Central memory CD8-positive, alpha-beta T cell (primary cell): ENCODE data around the gene EPN1.

ENCODE experiments used
- ATAC-seq: fragments of 150-1000 bp; cut with Tn5 transposase; replicated peaks from 2 replicates; pipeline ENCODE4 v1.10.0; 2022; ENCODE audit warnings: mild to moderate bottlenecking, moderate FRiP score, moderate number of reproducible peaks; ENCODE audit not compliant: poor library complexity, severe bottlenecking; ENCODE audit errors: extremely low read depth
- DNase-seq, 2 donors: peaks; one replicate each; pipeline ENCODE4 v3.0.0; 2021; ENCODE audit warnings: low spot score in 2 of 2
- H3K27ac Mint-ChIP-seq: one replicate; pipeline ENCODE4 v1.8.0; 2022; ENCODE audit warnings: low read depth, mild to moderate bottlenecking, moderate library complexity, mixed read lengths
- H3K27me3 Mint-ChIP-seq: one replicate; pipeline ENCODE4 v1.8.0; 2022; ENCODE audit warnings: mixed read lengths
- H3K36me3 Mint-ChIP-seq: one replicate; pipeline ENCODE4 v1.8.0; 2022; ENCODE audit warnings: mild to moderate bottlenecking, moderate library complexity, mixed read lengths; ENCODE audit not compliant: insufficient read depth
- H3K4me1 Mint-ChIP-seq: one replicate; pipeline ENCODE4 v1.8.0; 2022; ENCODE audit warnings: mixed read lengths
- H3K4me3 Mint-ChIP-seq: one replicate; pipeline ENCODE4 v1.8.0; 2022; ENCODE audit warnings: mild to moderate bottlenecking, moderate library complexity, mixed read lengths
- H3K9me3 Mint-ChIP-seq: one replicate; pipeline ENCODE4 v1.8.0; 2022; ENCODE audit warnings: mixed read lengths

Gene EPN1

DNA sequence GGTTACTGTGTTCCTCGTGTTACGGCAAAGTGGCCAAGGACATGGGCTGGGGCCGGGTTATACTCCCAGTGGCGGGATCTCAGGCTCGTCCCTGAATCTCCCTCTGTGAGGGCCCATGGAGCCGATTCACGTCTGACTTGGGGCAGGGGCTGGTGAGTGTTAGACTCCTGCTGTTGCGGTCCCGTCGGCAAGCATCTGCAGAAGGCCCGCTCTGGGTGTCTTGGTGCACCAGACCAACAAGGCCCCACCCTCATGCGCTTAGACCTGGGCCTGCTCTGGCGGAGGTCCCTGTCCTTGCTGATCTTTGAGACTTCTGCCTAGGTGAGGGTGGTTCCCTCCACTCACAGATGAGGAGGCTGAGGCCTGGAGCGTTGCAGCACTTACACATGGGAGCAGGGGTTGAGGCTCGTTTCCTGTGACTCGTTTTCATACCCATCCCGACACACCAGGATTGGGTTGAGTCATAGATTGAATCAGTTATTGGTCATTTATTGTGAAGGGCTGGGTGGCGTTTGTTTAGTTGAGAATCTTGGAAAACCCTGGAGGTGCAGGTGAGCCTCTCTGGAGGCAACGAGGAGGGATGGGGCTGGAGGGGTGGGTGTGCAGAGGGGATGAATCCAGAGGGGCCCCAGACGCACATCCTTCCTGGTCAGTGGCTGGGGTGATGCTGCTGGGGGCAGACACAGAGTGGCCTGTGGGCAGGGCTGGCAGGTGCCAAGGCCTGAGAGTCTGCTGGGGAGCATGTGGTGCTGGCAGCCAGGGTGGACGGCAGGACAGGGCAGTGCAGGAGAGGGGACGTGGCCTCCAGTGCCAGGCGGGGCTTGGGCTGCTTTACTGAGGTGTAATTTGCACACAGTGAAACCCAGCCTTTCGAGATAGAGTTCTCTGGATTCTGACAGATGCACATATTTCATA lies 4.6 kb downstream of the EPN1 start:
- Mint-ChIP-seq H3K4me3 (no peak overlapping the region), H3K36me3 (peaks cover 24% of the 10 kb centered on the region), H3K27me3 (no peaks in the 10 kb centered on the region), H3K27ac (peak overlapping the region; percentile 86), H3K4me1 (peaks cover 49% of the 10 kb centered on the region), H3K9me3 (no peaks in the 10 kb centered on the region)
- DNase-seq, result no peak
- ATAC-seq, result no peak

DNA sequence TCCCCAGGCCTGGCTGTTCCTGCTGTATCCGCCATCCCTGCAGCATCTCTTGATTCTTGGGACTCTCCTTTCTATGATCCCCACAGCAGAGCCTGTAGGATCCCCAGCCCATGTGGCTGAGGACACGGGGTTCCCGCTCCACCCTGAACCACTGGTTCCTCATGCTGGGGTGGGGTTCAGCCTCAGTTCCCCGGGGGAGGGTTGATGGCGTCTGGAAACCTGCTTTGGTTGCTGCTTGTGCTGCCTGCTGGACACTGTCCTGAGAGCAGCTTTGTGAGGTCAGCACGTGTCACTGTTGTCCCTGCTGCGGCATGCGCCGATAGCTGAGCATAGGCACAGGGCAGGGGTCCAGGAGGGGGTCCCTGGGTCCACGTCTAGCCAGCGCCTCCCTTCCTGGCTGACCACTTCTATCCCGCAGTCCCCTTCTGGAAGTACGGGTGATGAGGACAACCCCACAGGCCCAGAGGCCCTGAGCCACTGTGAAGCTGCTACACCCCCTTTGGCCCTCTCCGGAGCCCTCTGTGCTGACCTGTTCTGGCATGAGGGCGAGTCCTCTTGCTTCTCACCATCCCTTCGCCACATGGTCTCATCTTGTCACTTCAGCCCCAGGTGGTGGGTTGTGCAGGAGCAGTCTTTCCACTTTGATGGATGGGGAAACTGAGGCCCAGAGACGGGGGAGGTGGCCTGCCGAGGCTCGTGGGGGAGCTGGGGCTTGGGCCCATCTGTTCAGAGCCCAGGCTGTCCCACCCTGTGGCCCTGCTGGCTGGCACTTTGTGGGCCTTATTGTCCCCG lies 5.5 kb downstream of the EPN1 start:
- ATAC-seq (no peak), DNase-seq (no peak)
- Mint-ChIP-seq H3K4me1 (peaks cover 45% of the 10 kb centered on the region), H3K4me3 (no peak overlapping the region), H3K27me3 (no peaks in the 10 kb centered on the region), H3K9me3 (no peaks in the 10 kb centered on the region), H3K36me3 (peaks cover 19% of the 10 kb centered on the region), H3K27ac (no peak overlapping the region)

DNA sequence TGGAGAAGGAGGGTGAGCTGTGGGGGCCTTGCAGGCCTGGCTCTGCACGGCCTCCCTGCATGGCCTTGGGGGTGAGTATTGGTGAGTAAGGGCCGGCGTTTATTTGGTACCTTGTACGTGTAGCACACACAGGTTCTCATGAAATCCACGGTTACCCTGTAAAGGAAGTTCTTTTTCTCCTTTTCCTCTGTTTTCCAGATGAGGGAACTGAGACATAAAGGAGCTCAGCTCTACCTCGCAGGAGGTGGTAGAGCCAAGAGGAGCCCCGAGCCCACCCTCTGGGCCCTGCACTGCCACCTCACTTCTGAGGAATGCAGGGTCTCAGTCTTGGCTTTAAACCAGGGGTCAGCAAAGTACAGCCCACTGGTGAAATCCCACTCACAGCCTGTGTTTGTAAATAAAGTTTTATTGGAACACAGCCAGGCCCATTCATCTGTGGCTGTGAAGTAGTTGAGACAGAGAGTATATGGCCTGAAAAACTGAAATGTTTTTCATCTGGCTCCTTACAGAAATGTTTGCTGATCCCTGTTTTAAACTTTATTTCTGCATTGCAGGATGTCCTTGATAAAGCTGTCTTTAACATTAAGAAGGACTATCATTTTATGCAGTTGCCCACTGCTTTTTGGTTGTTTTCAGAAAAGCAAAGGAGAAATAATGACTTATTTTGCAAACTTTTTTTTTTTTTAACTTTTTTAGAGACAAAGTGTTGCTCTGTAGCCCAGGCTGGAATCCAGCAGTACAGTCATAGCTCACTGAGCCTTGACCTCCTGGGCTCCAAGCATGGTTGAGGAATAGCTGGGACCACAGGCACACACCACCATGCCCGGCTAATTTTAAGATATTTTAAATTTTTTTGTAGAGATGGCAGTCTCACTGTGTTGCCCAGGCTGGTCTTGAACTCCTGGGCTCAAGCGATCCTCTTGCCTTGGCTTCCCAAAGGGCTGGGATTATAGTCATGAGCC lies 6.4 kb downstream of the EPN1 start:
- Mint-ChIP-seq H3K36me3 (peaks cover 20% of the 10 kb centered on the region), H3K4me1 (peaks cover 46% of the 10 kb centered on the region), H3K27ac (no peak overlapping the region), H3K4me3 (no peak overlapping the region), H3K9me3 (no peaks in the 10 kb centered on the region), H3K27me3 (no peaks in the 10 kb centered on the region)
- DNase-seq (no peak), ATAC-seq (no peak)

DNA sequence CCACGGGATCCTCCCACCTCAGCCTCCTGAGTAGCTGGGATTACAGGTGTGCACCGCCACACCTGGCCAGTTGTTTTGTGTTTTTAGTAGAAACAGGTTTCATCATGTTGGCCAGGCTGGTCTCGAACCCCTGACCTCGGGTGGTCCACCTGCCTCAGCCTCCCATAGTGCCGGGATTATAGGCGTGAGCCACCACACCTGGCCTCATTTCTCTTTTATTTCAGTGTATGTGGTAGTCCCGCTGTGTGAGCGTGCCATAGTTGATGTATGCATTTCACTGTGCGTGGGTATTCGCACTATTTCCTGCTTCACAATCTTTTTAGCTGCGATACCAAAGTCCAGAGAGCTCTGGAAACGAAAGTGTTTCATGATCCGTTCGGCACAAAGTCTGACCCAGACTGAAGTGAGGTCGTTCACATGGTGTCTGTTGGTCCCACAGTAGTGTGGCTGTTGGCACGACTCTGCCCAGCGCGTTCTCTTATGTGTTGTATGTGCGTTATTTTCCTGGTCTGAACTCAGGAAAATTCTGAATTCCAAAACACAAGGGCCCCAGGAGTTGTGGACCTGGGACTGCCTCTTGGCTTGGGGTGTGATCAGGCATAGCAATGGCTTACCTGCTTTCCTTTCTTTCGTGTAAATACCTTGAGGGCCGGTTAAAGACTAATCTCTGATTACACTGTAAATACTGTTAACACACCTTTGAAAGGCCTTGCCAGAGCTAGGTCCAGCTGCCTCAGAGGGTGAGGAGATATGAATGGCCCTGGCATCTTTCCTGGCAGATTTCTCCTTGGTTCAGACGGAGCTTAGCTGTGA lies 8.6 kb downstream of the EPN1 start:
- Mint-ChIP-seq H3K4me3 (no peak overlapping the region), H3K27ac (no peak overlapping the region), H3K36me3 (peaks cover 15% of the 10 kb centered on the region), H3K27me3 (no peaks in the 10 kb centered on the region), H3K9me3 (no peaks in the 10 kb centered on the region), H3K4me1 (peaks cover 28% of the 10 kb centered on the region)
- no peak for ATAC-seq
- no peak for DNase-seq

DNA sequence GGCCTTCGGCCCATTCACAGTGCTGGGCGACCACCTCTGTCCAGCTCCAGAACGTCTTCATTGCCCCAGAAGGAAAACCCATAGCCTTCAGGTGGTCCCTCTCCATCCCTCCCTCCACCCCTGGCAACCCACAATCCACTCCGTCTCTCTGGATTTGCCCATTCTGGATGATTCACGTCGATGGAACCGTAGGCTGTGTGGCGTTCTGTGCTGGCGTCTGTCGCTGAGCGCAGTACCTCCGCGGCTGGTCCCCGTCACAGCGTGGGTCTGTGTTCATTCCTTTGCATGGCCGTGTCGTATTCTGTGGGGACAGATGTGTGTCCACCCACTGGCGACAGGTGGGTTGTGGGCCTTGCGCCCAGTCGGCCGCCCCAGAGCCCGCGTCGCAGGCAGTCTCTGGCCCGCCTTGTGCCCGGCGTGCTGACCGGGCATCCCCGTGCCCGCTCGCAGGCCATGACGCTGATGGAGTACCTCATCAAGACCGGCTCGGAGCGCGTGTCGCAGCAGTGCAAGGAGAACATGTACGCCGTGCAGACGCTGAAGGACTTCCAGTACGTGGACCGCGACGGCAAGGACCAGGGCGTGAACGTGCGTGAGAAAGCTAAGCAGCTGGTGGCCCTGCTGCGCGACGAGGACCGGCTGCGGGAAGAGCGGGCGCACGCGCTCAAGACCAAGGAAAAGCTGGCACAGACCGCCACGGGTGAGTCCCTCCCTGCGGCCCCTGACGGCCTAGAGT lies 10.1 kb downstream of the EPN1 start:
- Mint-ChIP-seq H3K36me3 (peaks cover 16% of the 10 kb centered on the region), H3K27me3 (no peaks in the 10 kb centered on the region), H3K27ac (peak overlapping the region; percentile 35), H3K9me3 (no peaks in the 10 kb centered on the region), H3K4me3 (no peak overlapping the region), H3K4me1 (peaks cover 19% of the 10 kb centered on the region)
- no peak for ATAC-seq
- DNase-seq, result no peak

DNA sequence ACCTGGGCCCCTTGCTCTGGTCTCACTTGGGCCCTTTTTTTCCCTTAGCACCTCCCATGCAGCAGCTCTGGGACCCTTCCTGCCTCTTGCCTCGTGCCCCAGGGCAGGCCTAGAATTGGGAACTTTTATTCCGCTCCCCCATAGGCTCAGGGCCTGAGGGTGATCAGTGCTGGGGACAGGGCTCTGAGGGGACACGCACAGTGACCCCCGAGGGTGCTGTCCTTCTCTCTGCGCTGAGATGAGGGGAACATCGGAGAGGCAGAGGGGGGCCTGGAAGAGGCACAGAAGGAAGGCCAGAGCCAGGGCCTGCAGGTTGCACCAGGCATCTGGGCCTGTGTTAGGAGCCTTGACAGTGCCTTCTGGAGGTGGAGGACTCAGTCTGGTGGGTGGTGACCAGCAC lies 10.8 kb downstream of the EPN1 start:
- Mint-ChIP-seq H3K9me3 (no peaks in the 10 kb centered on the region), H3K4me1 (peaks cover 12% of the 10 kb centered on the region), H3K4me3 (no peak overlapping the region), H3K27ac (peak overlapping the region; percentile 35), H3K36me3 (peaks cover 17% of the 10 kb centered on the region), H3K27me3 (no peaks in the 10 kb centered on the region)
- DNase-seq, result no peak
- ATAC-seq, result no peak

DNA sequence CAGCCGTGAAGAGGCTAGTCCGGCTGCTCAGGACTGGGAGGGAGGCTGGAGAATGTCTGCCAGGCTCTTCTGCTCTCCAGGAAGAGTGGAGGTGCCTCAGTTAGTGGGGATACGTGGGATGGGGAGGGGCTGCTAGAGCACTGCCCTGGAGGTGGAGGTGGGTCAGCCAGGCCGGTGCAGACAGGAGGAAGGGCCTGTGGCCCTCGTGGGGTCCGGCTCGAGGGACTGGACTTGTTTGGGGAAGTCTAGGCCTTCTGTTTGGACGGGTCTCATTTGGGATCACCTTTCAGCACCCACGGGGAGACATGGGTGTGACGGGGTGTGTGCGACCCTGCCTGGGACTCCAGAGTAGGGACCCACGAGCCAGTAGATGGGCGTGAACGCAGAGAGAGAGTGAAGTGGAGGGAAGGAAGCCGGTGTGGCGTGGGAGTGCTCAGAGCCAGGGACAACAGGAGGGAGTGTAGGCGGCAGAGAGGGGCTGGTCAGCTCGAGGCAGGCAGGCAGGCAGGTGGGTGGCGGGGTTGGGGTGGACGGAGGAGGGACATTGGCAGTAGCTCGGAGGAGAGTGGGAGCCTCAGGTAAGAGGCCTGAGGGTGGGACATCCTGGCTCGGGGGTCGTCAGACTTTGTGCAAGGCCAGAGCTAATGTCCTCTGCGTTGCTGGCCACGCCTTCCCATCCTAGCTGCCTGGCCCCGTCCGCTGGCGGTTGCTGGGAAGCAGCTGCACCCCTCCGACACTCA lies 11.5 kb downstream of the EPN1 start:
- no peak for ATAC-seq
- Mint-ChIP-seq H3K4me1 (peaks cover 11% of the 10 kb centered on the region), H3K36me3 (peaks cover 19% of the 10 kb centered on the region), H3K9me3 (no peaks in the 10 kb centered on the region), H3K4me3 (no peak overlapping the region), H3K27me3 (no peaks in the 10 kb centered on the region), H3K27ac (peak overlapping the region; percentile 35)
- DNase-seq, result no peak

DNA sequence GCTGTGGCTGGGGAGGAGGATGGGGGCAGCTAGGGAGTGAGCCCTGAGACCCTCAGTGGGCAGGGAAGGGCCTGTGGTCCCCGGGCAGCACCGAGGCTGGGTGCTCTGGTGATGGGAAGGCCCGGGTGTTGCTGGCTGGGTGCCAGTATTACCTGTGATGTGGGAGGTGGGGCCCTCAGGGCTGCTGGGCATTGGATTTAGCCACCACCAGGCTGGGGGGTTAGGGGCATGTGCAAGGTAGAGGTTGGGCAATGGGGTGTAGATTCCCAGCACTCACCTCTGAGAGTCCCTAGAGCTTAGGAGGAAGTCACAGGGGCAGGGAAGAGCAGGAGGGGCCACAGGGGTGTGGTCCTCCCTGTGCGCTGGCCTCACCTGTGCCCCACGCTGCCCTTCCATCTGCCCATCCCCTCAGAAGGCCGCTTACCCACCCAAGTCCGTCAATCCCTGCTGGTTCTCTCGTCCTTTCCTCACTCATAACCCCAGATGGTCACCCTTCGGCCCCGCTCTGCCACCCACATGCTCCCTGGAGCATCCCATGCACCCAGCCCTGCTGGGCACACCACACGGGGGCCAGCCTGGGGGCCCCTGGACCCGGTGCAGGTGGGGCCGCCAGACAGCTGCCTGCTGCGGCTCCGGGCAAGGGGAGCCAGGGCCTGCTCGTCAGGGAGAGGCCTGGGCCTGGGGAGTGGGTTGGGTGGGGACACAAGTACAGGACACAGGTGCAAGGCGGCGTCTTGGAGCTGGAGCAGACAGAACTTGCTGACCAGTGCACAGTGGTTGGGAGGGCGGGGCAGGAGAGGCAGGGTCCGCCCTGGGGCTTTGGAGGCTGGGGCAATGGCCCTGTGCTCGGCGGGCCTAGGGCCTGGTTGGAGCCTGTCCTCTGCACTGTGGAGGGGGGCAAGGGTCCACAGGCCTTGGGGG lies 12.5 kb downstream of the EPN1 start:
- no peaks in the 10 kb centered on the region for H3K9me3 Mint-ChIP-seq
- peaks cover 11% of the 10 kb centered on the region for H3K4me1 Mint-ChIP-seq
- no peaks in the 10 kb centered on the region for H3K27me3 Mint-ChIP-seq
- no peak overlapping the region for H3K27ac Mint-ChIP-seq
- H3K36me3 Mint-ChIP-seq, result peaks cover 16% of the 10 kb centered on the region
- no peak overlapping the region for H3K4me3 Mint-ChIP-seq
- DNase-seq (no peak), ATAC-seq (no peak)

DNA sequence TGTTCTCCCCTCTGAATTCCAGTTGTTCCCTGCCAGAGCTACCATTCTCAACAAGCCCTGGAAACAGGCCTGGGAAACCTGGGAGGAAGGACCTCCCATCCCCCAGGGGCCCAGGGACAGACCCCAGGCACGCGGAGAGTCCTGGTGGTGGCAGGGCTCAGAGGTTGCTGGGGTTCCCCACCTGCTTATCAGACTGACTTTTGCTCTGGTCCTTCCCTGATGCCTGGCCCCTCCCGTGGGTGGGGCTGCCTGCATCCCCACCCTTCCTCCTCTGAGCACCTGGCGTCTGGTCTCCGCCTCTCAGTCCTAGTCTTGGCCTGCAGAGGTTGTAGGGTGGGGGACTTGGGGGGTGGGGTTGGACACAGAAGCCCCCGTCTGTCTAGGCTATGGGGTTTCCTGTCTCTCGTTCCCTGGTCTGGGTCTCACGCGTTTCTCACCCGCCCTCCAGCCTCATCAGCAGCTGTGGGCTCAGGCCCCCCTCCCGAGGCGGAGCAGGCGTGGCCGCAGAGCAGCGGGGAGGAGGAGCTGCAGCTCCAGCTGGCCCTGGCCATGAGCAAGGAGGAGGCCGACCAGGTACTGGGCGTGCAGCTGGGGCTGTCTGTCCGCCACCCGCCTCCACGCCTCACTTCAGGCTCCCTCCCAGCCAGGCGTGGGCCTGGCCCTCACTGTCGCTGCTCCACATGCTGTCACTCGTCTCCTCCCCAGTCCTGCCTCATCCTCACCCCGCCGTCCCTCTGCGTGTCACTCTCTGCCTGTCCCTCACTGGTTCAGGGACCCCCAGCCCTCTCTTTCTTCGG lies 13.6 kb downstream of the EPN1 start:
- Mint-ChIP-seq H3K4me1 (peaks cover 11% of the 10 kb centered on the region), H3K27ac (no peak overlapping the region), H3K36me3 (peaks cover 15% of the 10 kb centered on the region), H3K4me3 (no peak overlapping the region), H3K9me3 (no peaks in the 10 kb centered on the region), H3K27me3 (no peaks in the 10 kb centered on the region)
- no peak for ATAC-seq
- no peak for DNase-seq
